ENCODE measurements around the gene MAPKBP1.

MAPKBP1 gene

DNA sequence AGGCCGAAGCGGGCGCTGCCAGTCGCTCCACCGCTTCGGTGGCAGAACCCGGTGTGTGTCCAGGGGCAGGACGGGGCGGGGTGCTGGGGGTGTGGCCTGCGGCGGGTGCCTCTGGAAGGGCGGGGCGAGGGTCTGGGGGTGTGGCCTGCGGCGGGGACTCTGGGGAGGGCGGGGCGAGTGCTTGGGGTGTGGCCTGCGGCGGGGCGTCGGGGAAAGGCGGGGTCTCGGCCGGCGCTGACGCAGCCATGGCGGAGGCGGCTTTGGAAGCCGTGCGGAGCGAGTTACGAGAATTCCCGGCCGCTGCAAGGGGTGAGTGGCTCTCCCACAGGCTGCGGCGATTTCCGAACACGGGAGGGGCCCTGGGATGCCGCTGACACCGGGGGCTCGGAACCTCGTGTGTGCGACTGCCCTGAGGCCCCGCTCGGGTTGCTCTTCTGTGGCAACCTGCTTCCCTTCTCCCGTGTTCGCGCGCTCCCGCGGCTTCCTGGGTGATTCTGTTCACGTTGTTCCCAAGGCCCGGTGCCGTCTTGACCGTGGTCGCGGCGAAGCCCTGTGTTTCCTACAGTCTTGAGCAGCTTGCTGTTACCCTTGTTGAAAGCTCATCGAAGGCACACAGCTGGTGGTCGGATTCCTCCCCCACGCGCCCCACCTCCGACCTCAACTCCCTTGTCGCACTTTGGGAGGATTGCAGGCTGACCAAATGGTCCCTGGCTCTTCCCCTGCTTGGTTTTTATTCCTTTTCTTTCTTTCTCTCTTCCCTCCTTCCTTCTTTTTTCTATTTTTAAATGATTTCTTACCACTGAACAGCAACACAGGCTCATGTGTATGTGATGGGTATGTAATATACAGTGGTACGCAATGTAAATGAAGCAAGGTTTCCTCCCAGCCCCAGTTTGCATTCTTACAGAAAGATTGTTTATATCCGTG is 53.9 kb downstream of the MAPKBP1 start, which contains the start of gene JMJD7 (continued):
- TF ChIP-seq ZNF629 (tag by site-specific recombination; IDR thresholded peaks at IDR 0.05) (peak; percentile 18; the same call in 1 of the 2 replicates), ZNF76 (tag by site-specific recombination; IDR thresholded peaks at IDR 0.05; ENCODE audit: borderline replicate concordance, low read depth) (peak; percentile 38; the same call in 1 of the 2 replicates), GLIS1 (tag by site-specific recombination; IDR thresholded peaks at IDR 0.05) (peak; percentile 81), ZXDB (tag by site-specific recombination; IDR thresholded peaks at IDR 0.05) (no peak), ZNF148 (tag by site-specific recombination; IDR thresholded peaks at IDR 0.05; ENCODE audit: borderline replicate concordance) (no peak), ZNF777 (tag by site-specific recombination; IDR thresholded peaks at IDR 0.05; ENCODE audit: borderline replicate concordance) (peak; percentile 29; the same call in 1 of the 2 replicates), KLF8 (tag by site-specific recombination; IDR thresholded peaks at IDR 0.05) (peak; percentile 56), IKZF3 (tag by site-specific recombination; IDR thresholded peaks at IDR 0.05) (peak; percentile 51; the same call in 1 of the 2 replicates), ZNF843 (tag by site-specific recombination; IDR thresholded peaks at IDR 0.05) (0 out of 2 replicates have a peak, but pooled peaks have one; percentile 16), ZNF830 (tag by site-specific recombination; IDR thresholded peaks at IDR 0.05; ENCODE audit: low read depth) (no peak), ZNF624 (tag by site-specific recombination; IDR thresholded peaks at IDR 0.05) (no peak), ZNF202 (tag by site-specific recombination; IDR thresholded peaks at IDR 0.05; ENCODE audit: borderline replicate concordance) (no peak), ZFP69B (tag by site-specific recombination; IDR thresholded peaks at IDR 0.05) (0 out of 2 replicates have a peak, but pooled peaks have one; percentile 20), ZNF521 (tag by site-specific recombination; IDR thresholded peaks at IDR 0.05) (no peak), ZSCAN30 (tag by site-specific recombination; IDR thresholded peaks at IDR 0.05) (0 out of 2 replicates have a peak, but pooled peaks have one; percentile 19), ZNF423 (tag by site-specific recombination; IDR thresholded peaks at IDR 0.05) (0 out of 2 replicates have a peak, but pooled peaks have one; percentile 47)

GRCh38 chr15:41828807-41829141 is 54.5 kb downstream of the MAPKBP1 start:
- H3K4me3 ChIP-seq (ENCODE audit: low read depth, low read length) = peak overlapping the region; percentile 79
- H3K9me3 ChIP-seq (ENCODE audit: control insufficient read depth, insufficient read depth, low read depth, low read length) = no peaks in the 10 kb centered on the region
- ChIA-PET POLR2A (no interaction called here), CTCF (no interaction called here)
- no peaks in the 10 kb centered on the region for H3K4me1 ChIP-seq (ENCODE audit: control insufficient read depth, insufficient read depth, low read length)
- no peak overlapping the region for H3K27ac ChIP-seq (ENCODE audit: extremely low read depth, low read depth, low read length)
- peaks cover 0 to 10% of the 10 kb centered on the region in 2 experiments; a peak in 1 of 3 replicates for H3K36me3 ChIP-seq (ENCODE audit: control insufficient read depth in 2 of 2, insufficient read depth in 1 of 2, low read length in 2 of 2)
- no peak for TF ChIP-seq KLF7 (tag by site-specific recombination; IDR thresholded peaks at IDR 0.05; ENCODE audit: borderline replicate concordance)
- no peak for TF ChIP-seq ZNF544 (tag by site-specific recombination; IDR thresholded peaks at IDR 0.05)
- TF ChIP-seq, protein P1, sequence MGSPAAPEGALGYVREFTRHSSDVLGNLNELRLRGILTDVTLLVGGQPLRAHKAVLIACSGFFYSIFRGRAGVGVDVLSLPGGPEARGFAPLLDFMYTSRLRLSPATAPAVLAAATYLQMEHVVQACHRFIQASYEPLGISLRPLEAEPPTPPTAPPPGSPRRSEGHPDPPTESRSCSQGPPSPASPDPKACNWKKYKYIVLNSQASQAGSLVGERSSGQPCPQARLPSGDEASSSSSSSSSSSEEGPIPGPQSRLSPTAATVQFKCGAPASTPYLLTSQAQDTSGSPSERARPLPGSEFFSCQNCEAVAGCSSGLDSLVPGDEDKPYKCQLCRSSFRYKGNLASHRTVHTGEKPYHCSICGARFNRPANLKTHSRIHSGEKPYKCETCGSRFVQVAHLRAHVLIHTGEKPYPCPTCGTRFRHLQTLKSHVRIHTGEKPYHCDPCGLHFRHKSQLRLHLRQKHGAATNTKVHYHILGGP (tag by site-specific recombination; IDR thresholded peaks at IDR 0.05) = no peak
- TF ChIP-seq ZNF426 (tag by site-specific recombination; IDR thresholded peaks at IDR 0.05) = no peak
- TF ChIP-seq ZBTB21 (tag by site-specific recombination; IDR thresholded peaks at IDR 0.05) = no peak
- no peak for TF ChIP-seq ZNF280D (tag by site-specific recombination; IDR thresholded peaks at IDR 0.05)
- no peak for TF ChIP-seq ZNF791 (tag by site-specific recombination; IDR thresholded peaks at IDR 0.05)
- TF ChIP-seq SP3 (tag by site-specific recombination; IDR thresholded peaks at IDR 0.05) = no peak
- no peak for TF ChIP-seq ZBTB8A (tag by site-specific recombination; IDR thresholded peaks at IDR 0.05)
- TF ChIP-seq, protein P2, sequence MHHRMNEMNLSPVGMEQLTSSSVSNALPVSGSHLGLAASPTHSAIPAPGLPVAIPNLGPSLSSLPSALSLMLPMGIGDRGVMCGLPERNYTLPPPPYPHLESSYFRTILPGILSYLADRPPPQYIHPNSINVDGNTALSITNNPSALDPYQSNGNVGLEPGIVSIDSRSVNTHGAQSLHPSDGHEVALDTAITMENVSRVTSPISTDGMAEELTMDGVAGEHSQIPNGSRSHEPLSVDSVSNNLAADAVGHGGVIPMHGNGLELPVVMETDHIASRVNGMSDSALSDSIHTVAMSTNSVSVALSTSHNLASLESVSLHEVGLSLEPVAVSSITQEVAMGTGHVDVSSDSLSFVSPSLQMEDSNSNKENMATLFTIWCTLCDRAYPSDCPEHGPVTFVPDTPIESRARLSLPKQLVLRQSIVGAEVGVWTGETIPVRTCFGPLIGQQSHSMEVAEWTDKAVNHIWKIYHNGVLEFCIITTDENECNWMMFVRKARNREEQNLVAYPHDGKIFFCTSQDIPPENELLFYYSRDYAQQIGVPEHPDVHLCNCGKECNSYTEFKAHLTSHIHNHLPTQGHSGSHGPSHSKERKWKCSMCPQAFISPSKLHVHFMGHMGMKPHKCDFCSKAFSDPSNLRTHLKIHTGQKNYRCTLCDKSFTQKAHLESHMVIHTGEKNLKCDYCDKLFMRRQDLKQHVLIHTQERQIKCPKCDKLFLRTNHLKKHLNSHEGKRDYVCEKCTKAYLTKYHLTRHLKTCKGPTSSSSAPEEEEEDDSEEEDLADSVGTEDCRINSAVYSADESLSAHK (tag by site-specific recombination; IDR thresholded peaks at IDR 0.05) = no peak
- no peak for TF ChIP-seq KLF9 (tag by site-specific recombination; IDR thresholded peaks at IDR 0.05; ENCODE audit: low read depth)
- no peak for TF ChIP-seq ZNF175 (tag by site-specific recombination; IDR thresholded peaks at IDR 0.05)
